ENCODE data around the gene CD52. TPM values are rescaled to one million over a fixed set of nuclear protein-coding genes. Genes with fewer than 3 reads are reported as not detected.

The CD52 gene
- total and polyA plus RNA-seq, 2 of the 13 experiments (the other 11 are each of a cell fraction or from before 2014, with no cell fraction given): 0.32 TPM; not detected in 1

- TF ChIP-seq, protein P1, sequence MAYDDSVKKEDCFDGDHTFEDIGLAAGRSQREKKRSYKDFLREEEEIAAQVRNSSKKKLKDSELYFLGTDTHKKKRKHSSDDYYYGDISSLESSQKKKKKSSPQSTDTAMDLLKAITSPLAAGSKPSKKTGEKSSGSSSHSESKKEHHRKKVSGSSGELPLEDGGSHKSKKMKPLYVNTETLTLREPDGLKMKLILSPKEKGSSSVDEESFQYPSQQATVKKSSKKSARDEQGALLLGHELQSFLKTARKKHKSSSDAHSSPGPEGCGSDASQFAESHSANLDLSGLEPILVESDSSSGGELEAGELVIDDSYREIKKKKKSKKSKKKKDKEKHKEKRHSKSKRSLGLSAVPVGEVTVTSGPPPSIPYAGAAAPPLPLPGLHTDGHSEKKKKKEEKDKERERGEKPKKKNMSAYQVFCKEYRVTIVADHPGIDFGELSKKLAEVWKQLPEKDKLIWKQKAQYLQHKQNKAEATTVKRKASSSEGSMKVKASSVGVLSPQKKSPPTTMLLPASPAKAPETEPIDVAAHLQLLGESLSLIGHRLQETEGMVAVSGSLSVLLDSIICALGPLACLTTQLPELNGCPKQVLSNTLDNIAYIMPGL (CRISPR knock-in tag; IDR thresholded peaks at IDR 0.05; ENCODE audit: borderline replicate concordance in 1 of 2, low read depth in 1 of 2): peak; percentile 62 to 63; a peak in 3 of 4 replicates
- TF ChIP-seq TSC22D2 (CRISPR knock-in tag; IDR thresholded peaks at IDR 0.05; ENCODE audit: borderline replicate concordance) (no peak), ZNF792 (CRISPR knock-in tag; IDR thresholded peaks at IDR 0.05) (0 out of 2 replicates have a peak, but pooled peaks have one; percentile 44), ZNF296 (CRISPR knock-in tag; conservative IDR thresholded peaks at IDR 0.05) (no peak), CBX5 (CRISPR knock-in tag; IDR thresholded peaks at IDR 0.05; ENCODE audit: borderline replicate concordance) (no peak), ZNF746 (CRISPR knock-in tag; IDR thresholded peaks at IDR 0.05) (peak; percentile 96), KLF16 (CRISPR knock-in tag; IDR thresholded peaks at IDR 0.05) (peak in 1 of 2 experiments; percentile 51; a peak in 1 of 4 replicates), SRSF4 (IDR thresholded peaks at IDR 0.05; ENCODE audit: low read depth, low read length, poor library complexity, severe bottlenecking) (no peak), ZNF614 (CRISPR knock-in tag; IDR thresholded peaks at IDR 0.05; ENCODE audit: borderline replicate concordance) (no peak), HMGA1 (CRISPR knock-in tag; conservative IDR thresholded peaks at IDR 0.05) (no peak), SMYD3 (CRISPR knock-in tag; IDR thresholded peaks at IDR 0.05) (no peak), SMARCC2 (IDR thresholded peaks at IDR 0.05) (peak; percentile 65; the same call in 1 of the 2 replicates), ZNF235 (CRISPR knock-in tag; IDR thresholded peaks at IDR 0.05; ENCODE audit: borderline replicate concordance) (no peak), ATF5 (CRISPR knock-in tag; IDR thresholded peaks at IDR 0.05; ENCODE audit: low read depth) (no peak; the same call in 1 of the 2 replicates), ATF6 (CRISPR knock-in tag; conservative IDR thresholded peaks at IDR 0.05) (peak; percentile 90; the same call in 1 of the 2 replicates), ZNF629 (CRISPR knock-in tag; conservative IDR thresholded peaks at IDR 0.05) (peak; percentile 51; the same call in 1 of the 2 replicates)
- TF ChIP-seq, protein P2, sequence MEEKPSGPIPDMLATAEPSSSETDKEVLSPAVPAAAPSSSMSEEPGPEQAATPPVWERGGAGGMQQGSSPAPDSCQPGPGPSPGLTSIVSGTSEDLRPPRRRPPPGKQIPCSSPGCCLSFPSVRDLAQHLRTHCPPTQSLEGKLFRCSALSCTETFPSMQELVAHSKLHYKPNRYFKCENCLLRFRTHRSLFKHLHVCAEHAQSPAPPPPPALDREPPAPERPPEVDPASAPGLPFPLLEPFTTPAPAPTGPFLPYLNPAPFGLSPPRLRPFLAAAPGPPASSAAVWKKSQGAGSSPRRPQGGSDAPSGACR (CRISPR knock-in tag; IDR thresholded peaks at IDR 0.05): peak; percentile 13; the same call in 1 of the 2 replicates
- TF ChIP-seq, protein P3, sequence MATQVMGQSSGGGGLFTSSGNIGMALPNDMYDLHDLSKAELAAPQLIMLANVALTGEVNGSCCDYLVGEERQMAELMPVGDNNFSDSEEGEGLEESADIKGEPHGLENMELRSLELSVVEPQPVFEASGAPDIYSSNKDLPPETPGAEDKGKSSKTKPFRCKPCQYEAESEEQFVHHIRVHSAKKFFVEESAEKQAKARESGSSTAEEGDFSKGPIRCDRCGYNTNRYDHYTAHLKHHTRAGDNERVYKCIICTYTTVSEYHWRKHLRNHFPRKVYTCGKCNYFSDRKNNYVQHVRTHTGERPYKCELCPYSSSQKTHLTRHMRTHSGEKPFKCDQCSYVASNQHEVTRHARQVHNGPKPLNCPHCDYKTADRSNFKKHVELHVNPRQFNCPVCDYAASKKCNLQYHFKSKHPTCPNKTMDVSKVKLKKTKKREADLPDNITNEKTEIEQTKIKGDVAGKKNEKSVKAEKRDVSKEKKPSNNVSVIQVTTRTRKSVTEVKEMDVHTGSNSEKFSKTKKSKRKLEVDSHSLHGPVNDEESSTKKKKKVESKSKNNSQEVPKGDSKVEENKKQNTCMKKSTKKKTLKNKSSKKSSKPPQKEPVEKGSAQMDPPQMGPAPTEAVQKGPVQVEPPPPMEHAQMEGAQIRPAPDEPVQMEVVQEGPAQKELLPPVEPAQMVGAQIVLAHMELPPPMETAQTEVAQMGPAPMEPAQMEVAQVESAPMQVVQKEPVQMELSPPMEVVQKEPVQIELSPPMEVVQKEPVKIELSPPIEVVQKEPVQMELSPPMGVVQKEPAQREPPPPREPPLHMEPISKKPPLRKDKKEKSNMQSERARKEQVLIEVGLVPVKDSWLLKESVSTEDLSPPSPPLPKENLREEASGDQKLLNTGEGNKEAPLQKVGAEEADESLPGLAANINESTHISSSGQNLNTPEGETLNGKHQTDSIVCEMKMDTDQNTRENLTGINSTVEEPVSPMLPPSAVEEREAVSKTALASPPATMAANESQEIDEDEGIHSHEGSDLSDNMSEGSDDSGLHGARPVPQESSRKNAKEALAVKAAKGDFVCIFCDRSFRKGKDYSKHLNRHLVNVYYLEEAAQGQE (IDR thresholded peaks at IDR 0.05; ENCODE audit: borderline replicate concordance in 1 of 2, low read depth in 1 of 2, low read length in 2 of 2): peak in 1 of 2 experiments; percentile 73; a peak in 1 of 4 replicates
These were observed 33.2 kb downstream of the CD52 start (continued) for GRCh38 chr1:26350701-26351589.

Data from HepG2 (cell line).